HG03060 (cell line): ENCODE measurements around the gene CRYGN.

ENCODE experiments used
- ATAC-seq: cut with Tn5 transposase; IDR thresholded peaks from one replicate; pipeline ENCODE4 v1.9.1; 2021; ENCODE audit warnings: low read depth, moderate number of reproducible peaks; ENCODE audit not compliant: unreplicated experiment

Gene CRYGN

DNA sequence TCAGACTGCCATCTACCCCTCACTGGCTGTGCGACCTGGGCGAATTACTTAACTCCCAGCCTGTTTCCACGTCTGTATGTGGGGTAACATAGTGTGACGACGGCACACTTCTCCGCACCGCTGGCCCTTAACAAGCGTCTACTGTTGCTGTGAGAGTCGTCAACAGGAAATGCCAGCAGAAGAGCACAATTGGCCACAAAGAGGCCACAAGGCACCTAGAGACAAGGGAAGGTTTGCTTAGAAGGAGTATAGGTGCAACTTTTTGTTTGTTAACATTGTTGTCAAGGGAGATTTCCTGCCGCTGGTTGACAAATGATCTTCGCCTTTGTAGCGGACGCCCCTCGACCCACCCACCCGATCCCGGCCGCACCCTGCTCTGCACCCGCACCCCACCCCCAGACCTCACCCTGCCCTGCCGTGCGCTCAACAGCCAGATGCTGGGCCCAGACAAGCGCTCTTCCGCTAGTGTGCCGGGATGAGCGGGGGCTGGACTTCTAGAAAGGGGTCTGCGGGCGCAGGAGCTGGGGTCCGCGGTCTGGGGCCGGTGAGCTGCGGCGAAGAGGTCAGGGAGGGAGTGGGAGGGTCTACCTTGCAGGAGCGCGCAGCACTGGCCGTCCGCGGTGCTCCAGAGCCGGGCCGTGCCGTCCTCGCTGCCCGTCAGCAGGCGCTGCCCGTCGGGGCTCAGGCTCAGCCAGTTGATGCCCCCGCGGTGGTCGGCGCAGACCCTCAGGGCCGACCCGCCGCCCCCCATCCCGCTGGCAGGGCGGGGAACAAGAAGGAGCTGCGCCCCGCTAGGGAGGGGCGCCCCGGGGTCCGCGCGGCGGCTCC is 30.9 kb downstream of the CRYGN start:
- peak; percentile 62 for ATAC-seq

DNA sequence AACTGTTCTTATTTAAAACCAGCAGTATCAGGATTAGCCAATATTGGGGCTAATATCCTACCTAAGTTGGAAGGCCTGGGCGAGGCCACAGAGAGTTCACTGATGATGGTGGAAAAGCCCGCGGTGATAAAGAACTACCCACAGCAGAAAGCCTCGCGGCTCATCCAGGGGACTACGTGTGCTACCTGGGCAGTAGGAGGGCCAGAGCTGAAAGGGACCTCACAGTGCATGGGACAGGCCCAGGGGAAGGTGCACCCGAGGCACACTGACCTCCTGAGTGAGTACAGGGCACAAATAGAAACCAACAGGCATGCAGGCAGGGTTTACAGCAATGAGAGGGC is 31.5 kb downstream of the CRYGN start:
- ATAC-seq: no peak

- ATAC-seq: no peak
Observed at GRCh38 chr7:151406886-151407583, 32.9 kb downstream of the CRYGN start.

- ATAC-seq: no peak
Observed at GRCh38 chr7:151406051-151406875, 33.7 kb downstream of the CRYGN start.

- no peak for ATAC-seq
Observed at GRCh38 chr7:151405588-151405987, 34.4 kb downstream of the CRYGN start.

DNA sequence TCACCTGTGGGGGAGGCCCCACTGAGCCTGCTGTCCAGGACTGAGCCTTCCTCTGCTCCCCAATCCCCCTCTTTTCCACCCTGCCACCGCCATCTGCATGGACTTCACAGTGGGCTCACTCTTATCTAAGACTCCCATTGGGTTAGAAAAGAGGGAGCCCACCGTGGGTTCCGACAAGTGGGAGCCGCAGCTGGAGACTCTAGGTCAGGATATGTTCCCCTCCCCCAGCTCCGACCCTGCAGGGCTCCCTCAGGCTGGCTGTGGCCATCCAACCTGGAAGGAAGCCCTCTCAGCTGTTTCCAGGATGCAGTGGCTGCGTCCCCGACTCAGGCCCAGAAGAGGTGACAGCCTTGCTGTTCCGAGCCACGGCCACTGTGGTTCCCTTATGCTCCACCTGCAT is 34.9 kb downstream of the CRYGN start:
- ATAC-seq: no peak

GRCh38 chr7:151404216-151405011 is 35.5 kb downstream of the CRYGN start:
- no peak for ATAC-seq

DNA sequence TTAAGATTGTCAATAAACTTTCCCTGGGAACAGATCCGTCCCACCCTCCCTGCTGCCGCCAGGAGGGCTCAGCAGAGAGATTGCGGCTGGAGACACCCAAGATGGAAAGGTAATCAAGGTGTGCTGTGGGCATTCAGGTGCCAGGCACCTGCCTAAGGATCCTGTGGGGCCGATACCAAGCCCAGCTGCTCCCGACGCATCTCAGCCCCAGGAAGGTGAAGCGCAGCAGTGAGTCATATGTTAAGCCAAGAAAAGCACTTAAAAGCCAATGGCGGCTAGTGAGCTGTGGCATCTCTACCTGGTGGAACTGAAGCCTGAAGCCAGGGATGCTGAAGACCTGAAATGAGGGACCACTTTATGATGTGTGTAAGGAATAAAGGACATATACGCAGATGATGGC is 36.2 kb downstream of the CRYGN start:
- no peak for ATAC-seq

GRCh38 chr7:151402029-151402835 is 37.7 kb downstream of the CRYGN start:
- ATAC-seq: no peak

DNA sequence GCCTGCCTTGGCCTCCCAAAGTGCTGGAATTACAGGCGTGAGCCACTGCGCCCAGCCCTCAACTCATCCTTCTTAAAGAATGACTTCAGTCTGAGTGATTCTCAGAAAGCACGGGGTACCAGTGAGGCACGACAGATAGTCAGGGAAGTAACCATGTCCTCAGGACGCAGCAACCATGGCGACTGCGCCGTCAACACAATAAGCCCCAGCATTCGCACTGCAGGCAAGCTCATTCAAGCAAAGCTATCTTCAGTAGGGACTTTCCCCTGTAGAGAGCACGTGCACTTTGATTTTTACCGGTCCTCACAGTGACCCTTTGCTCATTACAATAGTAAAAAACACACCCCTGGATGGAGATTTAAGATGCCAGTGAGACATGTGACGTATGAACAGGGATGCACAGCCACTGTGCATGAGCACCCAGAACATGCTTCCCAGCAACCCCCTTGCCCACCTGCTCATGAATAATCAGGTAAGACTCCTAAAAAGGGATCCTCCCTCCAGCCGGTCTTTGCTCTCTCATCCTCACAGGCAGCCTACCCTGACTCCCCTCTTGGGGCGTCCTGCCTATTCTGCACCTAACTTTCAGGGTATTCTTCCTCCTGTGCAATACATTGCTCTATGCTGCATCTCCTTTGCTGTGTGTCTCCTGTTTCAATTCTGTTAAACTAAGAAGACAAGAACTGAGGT is 39.2 kb downstream of the CRYGN start:
- ATAC-seq: peak; percentile 90

DNA sequence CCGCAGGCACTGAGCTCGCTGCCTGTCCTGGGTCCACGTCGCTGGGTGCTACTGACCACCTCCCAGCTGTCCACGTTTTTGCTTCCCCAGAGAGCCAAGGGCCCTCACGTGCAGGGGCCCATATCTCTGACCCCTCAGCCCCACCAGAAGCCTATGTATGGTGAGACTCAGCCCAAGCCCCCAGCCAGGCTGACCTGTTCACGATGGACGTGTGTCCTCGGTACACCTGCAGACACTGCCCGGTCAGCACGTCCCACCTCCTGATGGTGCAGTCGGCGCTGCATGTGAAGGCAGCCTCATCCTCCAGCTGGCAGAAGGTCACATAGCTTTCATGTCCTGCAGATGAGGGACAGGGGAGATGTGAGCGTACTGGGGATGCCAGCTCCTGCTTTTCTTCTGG is 40.0 kb downstream of the CRYGN start:
- ATAC-seq: no peak

DNA sequence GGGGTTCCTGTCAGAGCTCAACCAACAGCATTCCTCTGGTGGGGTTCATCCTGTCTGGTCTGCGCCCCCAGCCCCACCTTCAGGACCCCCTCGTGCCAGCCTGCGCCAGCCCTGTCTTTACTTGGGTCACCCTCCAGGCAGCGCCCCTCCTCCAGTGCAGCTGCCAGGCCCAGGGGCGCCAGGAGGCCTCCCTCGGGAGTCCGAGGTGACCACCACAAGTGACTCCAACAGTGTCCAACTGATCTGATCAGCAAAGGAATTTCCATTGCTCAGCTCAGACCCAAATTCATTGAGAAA is 40.7 kb downstream of the CRYGN start:
- no peak for ATAC-seq

DNA sequence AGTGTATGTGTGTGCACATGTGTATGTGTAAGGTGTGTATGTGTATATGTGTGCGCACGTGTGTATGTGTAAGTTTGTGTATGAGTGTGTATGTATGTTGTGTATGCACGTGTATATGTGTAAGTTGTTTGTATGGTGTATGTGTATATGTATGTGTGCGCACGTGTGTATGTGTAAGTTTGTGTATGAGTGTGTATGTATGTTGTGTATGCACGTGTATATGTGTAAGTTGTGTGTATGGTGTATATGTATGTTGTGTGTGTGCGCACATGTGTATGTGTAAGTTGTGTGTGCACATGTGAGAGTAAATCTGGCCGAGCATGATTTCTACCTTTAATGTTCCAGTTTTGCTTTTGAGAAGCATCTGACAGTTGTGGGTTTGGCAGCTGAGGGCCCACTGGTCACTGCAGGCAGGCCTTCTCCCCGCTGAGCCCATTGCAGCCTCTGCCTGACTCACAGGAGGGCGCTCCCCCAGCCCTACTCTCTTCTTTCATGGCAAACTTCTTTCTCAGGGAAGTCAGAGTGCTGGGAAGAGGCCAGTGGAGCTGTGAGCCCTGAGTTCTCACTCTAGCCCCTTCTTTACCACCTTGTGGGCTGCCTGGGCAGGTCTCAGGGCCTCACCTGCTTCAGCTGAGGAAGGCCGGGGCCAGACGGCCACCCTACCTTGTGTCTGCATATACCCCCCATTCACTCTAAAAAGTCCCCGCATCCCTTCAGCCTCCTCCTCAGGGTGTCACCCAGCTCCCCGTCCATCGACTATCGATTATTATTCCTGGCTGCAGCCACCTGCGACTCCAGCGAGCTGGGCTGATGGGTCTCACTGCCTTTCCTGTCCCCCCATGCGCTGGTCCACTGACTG is 41.3 kb downstream of the CRYGN start:
- no peak for ATAC-seq

- no peak for ATAC-seq
Observed at GRCh38 chr7:151397026-151397425, 42.9 kb downstream of the CRYGN start.

- no peak for ATAC-seq
Observed at GRCh38 chr7:151396328-151396970, 43.5 kb downstream of the CRYGN start.

DNA sequence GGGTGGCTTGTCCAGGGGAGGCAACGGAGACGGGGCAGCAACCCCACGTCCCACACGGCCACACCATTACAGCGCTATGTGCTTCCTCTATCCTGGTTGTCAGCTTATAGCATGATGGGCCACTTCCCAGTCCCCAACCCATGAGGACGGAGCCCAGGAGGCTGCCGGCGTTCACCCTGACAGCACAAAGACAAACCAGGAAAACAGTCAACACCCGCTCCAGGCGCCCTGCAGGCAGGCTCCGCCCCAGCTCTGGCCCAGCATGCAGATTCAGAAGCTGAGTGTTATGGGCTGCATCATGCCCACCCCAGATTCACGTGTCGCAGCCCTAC is 44.9 kb downstream of the CRYGN start:
- ATAC-seq: no peak

- ATAC-seq: no peak
Observed at GRCh38 chr7:151394076-151395035, 45.6 kb downstream of the CRYGN start.
